ENCODE results near the gene NTF4. TPM values are rescaled to one million over a fixed set of nuclear protein-coding genes. Genes with fewer than 3 reads are reported as not detected.

Gene NTF4
- total RNA-seq, 1 experiment from 2014 or later: 1.7 TPM

DNA sequence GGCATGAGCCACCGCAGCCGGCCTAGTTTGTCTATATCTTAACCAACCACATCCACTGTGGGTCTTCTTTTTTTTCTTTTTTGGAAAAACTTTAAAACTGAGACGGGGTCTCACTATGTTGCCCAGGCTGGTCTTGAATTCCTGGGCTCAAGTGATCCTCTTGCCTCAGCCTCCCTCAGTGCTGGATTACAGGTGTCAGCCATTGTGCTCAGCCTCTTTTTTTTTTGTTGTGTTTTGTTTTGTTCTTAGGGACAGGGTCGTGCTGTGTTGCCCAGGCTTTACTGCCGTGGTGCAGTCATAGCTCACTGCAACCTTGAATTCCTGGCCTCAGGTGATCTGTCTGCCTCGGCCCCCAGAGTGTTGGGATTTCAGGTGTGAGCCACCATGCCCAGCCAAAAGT is 28.1 kb upstream of the NTF4 start:
- ATAC-seq (no peak), DNase-seq (ENCODE audit: low read depth, low spot score) (no peak)
- Histone ChIP-seq H3K9me3 (ENCODE audit: control insufficient read depth in 1 of 2, insufficient read depth in 1 of 2, low read depth in 1 of 2, low read length in 2 of 2) (no peaks in the 10 kb centered on the region), H3K79me2 (ENCODE audit: insufficient read depth, low read length) (peaks cover 99% of the 10 kb centered on the region), H3K27ac (ENCODE audit: low read depth, low read length) (no peak overlapping the region), H3K4me1 (ENCODE audit: control insufficient read depth in 1 of 2, insufficient read depth in 2 of 2, low read length in 2 of 2) (peaks cover 0 to 3% of the 10 kb centered on the region in 2 experiments; a peak in 2 of 4 replicates), H3K4me2 (ENCODE audit: low read length) (no peak overlapping the region), H3K9ac (ENCODE audit: low read length) (no peak overlapping the region), H4K20me1 (ENCODE audit: insufficient read depth) (peaks cover 37% of the 10 kb centered on the region; the same call in 1 of the 2 replicates), H3K36me3 (ENCODE audit: control insufficient read depth in 1 of 2, insufficient read depth in 2 of 2, low read length in 2 of 2) (peaks cover 41 to 68% of the 10 kb centered on the region in 2 experiments), H3K4me3 (replicated peaks in 1 of 2; ENCODE audit: low read depth in 1 of 2, low read length in 2 of 2) (no peak overlapping the region), H2AFZ (ENCODE audit: low read depth, low read length, poor library complexity, severe bottlenecking) (no peak overlapping the region), H3K9me2 (ENCODE audit: insufficient read depth) (no peaks in the 10 kb centered on the region), H3K27me3 (ENCODE audit: insufficient read depth, low read length) (no peaks in the 10 kb centered on the region)
- no TSS peak for BruUV-seq (replicated peaks)
- TF ChIP-seq ZBTB33 (IDR thresholded peaks at IDR 0.05; ENCODE audit: extremely low read depth, insufficient replicate concordance, low read length): no peak
- TF ChIP-seq CBX3 (IDR thresholded peaks at IDR 0.05; ENCODE audit: low read depth): no peak
- TF ChIP-seq RAD21 (IDR thresholded peaks at IDR 0.05; ENCODE audit: low read depth): no peak
- TF ChIP-seq TCF7L2 (IDR thresholded peaks at IDR 0.05; ENCODE audit: borderline replicate concordance, extremely low read depth, insufficient read depth, insufficient read length): no peak
- TF ChIP-seq POLR2AphosphoS5 (IDR thresholded peaks at IDR 0.05; ENCODE audit: low read depth, low read length): no peak
- TF ChIP-seq POLR2A (IDR thresholded peaks at IDR 0.05; ENCODE audit: borderline replicate concordance, extremely low read depth, insufficient read depth, insufficient read length): no peak
- TF ChIP-seq, protein P1, sequence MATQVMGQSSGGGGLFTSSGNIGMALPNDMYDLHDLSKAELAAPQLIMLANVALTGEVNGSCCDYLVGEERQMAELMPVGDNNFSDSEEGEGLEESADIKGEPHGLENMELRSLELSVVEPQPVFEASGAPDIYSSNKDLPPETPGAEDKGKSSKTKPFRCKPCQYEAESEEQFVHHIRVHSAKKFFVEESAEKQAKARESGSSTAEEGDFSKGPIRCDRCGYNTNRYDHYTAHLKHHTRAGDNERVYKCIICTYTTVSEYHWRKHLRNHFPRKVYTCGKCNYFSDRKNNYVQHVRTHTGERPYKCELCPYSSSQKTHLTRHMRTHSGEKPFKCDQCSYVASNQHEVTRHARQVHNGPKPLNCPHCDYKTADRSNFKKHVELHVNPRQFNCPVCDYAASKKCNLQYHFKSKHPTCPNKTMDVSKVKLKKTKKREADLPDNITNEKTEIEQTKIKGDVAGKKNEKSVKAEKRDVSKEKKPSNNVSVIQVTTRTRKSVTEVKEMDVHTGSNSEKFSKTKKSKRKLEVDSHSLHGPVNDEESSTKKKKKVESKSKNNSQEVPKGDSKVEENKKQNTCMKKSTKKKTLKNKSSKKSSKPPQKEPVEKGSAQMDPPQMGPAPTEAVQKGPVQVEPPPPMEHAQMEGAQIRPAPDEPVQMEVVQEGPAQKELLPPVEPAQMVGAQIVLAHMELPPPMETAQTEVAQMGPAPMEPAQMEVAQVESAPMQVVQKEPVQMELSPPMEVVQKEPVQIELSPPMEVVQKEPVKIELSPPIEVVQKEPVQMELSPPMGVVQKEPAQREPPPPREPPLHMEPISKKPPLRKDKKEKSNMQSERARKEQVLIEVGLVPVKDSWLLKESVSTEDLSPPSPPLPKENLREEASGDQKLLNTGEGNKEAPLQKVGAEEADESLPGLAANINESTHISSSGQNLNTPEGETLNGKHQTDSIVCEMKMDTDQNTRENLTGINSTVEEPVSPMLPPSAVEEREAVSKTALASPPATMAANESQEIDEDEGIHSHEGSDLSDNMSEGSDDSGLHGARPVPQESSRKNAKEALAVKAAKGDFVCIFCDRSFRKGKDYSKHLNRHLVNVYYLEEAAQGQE (IDR thresholded peaks at IDR 0.05; ENCODE audit: low read depth): no peak
- no peak for TF ChIP-seq SRF (IDR thresholded peaks at IDR 0.05; ENCODE audit: low read depth)
- TF ChIP-seq YY1 (IDR thresholded peaks at IDR 0.05; ENCODE audit: extremely low read depth, insufficient replicate concordance, low read depth, low read length): no peak
- TF ChIP-seq FOSL1 (IDR thresholded peaks at IDR 0.05; ENCODE audit: low read depth): no peak
- TF ChIP-seq ATF3 (IDR thresholded peaks at IDR 0.05): no peak
- TF ChIP-seq EGR1 (IDR thresholded peaks at IDR 0.05; ENCODE audit: low read depth): no peak
- TF ChIP-seq JUND (IDR thresholded peaks at IDR 0.05): no peak
- no peak for TF ChIP-seq SP1 (IDR thresholded peaks at IDR 0.05; ENCODE audit: low read depth)
- TF ChIP-seq, protein P2, sequence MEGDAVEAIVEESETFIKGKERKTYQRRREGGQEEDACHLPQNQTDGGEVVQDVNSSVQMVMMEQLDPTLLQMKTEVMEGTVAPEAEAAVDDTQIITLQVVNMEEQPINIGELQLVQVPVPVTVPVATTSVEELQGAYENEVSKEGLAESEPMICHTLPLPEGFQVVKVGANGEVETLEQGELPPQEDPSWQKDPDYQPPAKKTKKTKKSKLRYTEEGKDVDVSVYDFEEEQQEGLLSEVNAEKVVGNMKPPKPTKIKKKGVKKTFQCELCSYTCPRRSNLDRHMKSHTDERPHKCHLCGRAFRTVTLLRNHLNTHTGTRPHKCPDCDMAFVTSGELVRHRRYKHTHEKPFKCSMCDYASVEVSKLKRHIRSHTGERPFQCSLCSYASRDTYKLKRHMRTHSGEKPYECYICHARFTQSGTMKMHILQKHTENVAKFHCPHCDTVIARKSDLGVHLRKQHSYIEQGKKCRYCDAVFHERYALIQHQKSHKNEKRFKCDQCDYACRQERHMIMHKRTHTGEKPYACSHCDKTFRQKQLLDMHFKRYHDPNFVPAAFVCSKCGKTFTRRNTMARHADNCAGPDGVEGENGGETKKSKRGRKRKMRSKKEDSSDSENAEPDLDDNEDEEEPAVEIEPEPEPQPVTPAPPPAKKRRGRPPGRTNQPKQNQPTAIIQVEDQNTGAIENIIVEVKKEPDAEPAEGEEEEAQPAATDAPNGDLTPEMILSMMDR (IDR thresholded peaks at IDR 0.05 in 2 of 3, conservative IDR thresholded peaks at IDR 0.05 in 1 of 3; ENCODE audit: borderline replicate concordance in 1 of 3, insufficient read depth in 1 of 3, low read depth in 2 of 3, low read length in 2 of 3): no peak
- ChIA-PET POLR2A (no interaction called here), CTCF (no interaction called here), RAD21 (ENCODE audit: low non-redundant PET in 1 of 2, low total read pairs in 2 of 2, uncharacterized antibody in 2 of 2, unreplicated experiment in 2 of 2) (no interaction called here)
- intact Hi-C loops (cut with micrococcal nuclease): no loop called here
